Right lobe of liver (tissue), 4 donors: ENCODE data around the gene KRT8.

Source experiments
- POLR2A ChIP-seq: fragments of 450-650 bp; IDR thresholded peaks from one replicate; pipeline ENCODE4 v1.6.1; 2017; ENCODE audit warnings: antibody characterized with exemption, mild to moderate bottlenecking
- TF ChIP-seq, protein P1 (sequence below), 4 donors: fragments of 200-600 bp in 3 of 4; fragments of 450-650 bp in 1 of 4; IDR thresholded peaks; one replicate each; pipeline versions ENCODE4 v1.5.1 to v1.8.0; 2016 to 2022; ENCODE audit warnings: antibody characterized with exemption in 4 of 4, mild to moderate bottlenecking in 2 of 4
- donor health status: DM: no; HTN: no; CAD: no.
- donor health status: DM: no; HTN: no; CAD: no.
- donor health status: DM: no; HTN: yes; CAD: no.

DNA sequence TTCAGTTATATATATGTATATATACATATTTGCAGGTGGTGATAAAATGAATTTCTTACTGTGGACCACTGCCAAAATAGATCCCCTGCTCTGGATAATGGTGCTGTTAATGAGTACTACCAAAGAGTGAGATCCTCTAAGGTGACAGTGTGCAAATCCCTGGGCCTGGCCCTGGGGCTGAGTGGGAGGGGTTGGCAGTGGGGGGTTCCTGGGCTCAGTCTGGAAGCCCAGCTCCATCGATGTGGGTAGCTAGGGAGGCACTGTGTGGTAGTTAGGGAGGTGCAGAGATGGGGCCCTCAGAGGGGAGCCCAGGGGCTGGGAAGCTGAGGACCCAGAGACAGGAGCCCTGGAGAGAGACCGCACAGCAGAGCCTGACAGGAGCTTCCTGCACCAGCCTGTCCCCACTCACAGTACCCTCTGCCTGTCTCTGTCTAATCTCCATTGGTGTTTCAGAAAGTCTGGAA is 9.1 kb downstream of the KRT8 start:
- TF ChIP-seq, protein P1, sequence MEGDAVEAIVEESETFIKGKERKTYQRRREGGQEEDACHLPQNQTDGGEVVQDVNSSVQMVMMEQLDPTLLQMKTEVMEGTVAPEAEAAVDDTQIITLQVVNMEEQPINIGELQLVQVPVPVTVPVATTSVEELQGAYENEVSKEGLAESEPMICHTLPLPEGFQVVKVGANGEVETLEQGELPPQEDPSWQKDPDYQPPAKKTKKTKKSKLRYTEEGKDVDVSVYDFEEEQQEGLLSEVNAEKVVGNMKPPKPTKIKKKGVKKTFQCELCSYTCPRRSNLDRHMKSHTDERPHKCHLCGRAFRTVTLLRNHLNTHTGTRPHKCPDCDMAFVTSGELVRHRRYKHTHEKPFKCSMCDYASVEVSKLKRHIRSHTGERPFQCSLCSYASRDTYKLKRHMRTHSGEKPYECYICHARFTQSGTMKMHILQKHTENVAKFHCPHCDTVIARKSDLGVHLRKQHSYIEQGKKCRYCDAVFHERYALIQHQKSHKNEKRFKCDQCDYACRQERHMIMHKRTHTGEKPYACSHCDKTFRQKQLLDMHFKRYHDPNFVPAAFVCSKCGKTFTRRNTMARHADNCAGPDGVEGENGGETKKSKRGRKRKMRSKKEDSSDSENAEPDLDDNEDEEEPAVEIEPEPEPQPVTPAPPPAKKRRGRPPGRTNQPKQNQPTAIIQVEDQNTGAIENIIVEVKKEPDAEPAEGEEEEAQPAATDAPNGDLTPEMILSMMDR (IDR thresholded peaks at IDR 0.05): no peak
- TF ChIP-seq POLR2A: no peak
